Neural cell (in vitro differentiated cells): ENCODE measurements around the gene PCCA. TPM values are rescaled to one million over a fixed set of nuclear protein-coding genes. Genes with fewer than 3 reads are reported as not detected.
A peak's percentile ranks its signal among the peaks of the same experiment; 100 is the strongest.

ENCODE experiments used
- H2AFZ ChIP-seq: fragments of 200-600, 300-800 bp; sonication (generic), shearing (Covaris generic); 2 replicates; pipeline ENCODE4 v1.6.0; 2014; ENCODE audit warnings: low read depth, mild to moderate bottlenecking, antibody characterized with exemption, low read length, moderate library complexity
- H3F3A ChIP-seq: fragments of 200-600 bp; shearing (Covaris generic); 2 replicates; pipeline ENCODE4 v1.6.1; 2016; ENCODE audit warnings: mild to moderate bottlenecking, moderate library complexity, mixed read lengths, antibody characterized with exemption, low read length; ENCODE audit not compliant: insufficient read depth, poor library complexity, severe bottlenecking
- H3K27ac ChIP-seq: fragments of 200-600, 300-800 bp; sonication (generic), shearing (Covaris generic); 2 replicates; pipeline ENCODE4 v1.5.1; 2014; ENCODE audit warnings: mild to moderate bottlenecking, low read length, moderate library complexity
- H3K27me3 ChIP-seq: fragments of 300-800, 200-600 bp; sonication (generic), shearing (Covaris generic); 2 replicates; pipeline ENCODE4 v1.6.0; 2014; ENCODE audit warnings: mild to moderate bottlenecking, low read depth, low read length, moderate library complexity; ENCODE audit not compliant: insufficient read depth
- H3K36me3 ChIP-seq: fragments of 300-800, 200-600 bp; sonication (generic), shearing (Covaris generic); 2 replicates; pipeline ENCODE4 v1.5.1; 2014; ENCODE audit warnings: mild to moderate bottlenecking, antibody characterized with exemption, low read length, moderate library complexity; ENCODE audit not compliant: insufficient read depth
- H3K4me2 ChIP-seq: fragments of 300-800, 200-600 bp; sonication (generic), shearing (Covaris generic); 2 replicates; pipeline ENCODE4 v1.6.0; 2014; ENCODE audit warnings: mild to moderate bottlenecking, low read length
- H3K4me3 ChIP-seq: fragments of 300-800, 200-600 bp; sonication (generic), shearing (Covaris generic); 2 replicates; pipeline ENCODE4 v1.5.1; 2014; ENCODE audit warnings: mild to moderate bottlenecking, low read length, moderate library complexity
- H3K79me2 ChIP-seq: fragments of 200-600 bp; shearing (Covaris generic); replicated peaks from 2 replicates; pipeline ENCODE4 v1.6.0; 2014; ENCODE audit warnings: mild to moderate bottlenecking, low read length, moderate library complexity; ENCODE audit not compliant: insufficient read depth
- H3K9ac ChIP-seq: fragments of 300-800, 200-600 bp; sonication (generic), shearing (Covaris generic); 2 replicates; pipeline ENCODE4 v1.6.1; 2016; ENCODE audit warnings: mild to moderate bottlenecking, low read length, mixed read lengths
- H3K9me2 ChIP-seq: fragments of 200-600 bp; shearing (Covaris generic); 2 replicates; pipeline ENCODE4 v1.6.1; 2016; ENCODE audit warnings: mild to moderate bottlenecking, low read length, mixed read lengths; ENCODE audit not compliant: insufficient read depth
- H3K9me3 ChIP-seq: fragments of 200-600, 300-800 bp; sonication (generic), shearing (Covaris generic); 2 replicates; pipeline ENCODE4 v1.6.1; 2016; ENCODE audit warnings: mild to moderate bottlenecking, mixed run types, low read length, moderate library complexity, mixed read lengths
- H4K20me1 ChIP-seq: fragments of 200-600 bp; shearing (Covaris generic); 2 replicates; pipeline ENCODE4 v1.6.1; 2016; ENCODE audit warnings: mild to moderate bottlenecking, mixed run types; ENCODE audit not compliant: insufficient read depth
- CTCF ChIP-seq: fragments of 450-650 bp; IDR thresholded peaks from 2 replicates; pipeline ENCODE4 v1.5.1; 2014; ENCODE audit warnings: antibody characterized with exemption, mild to moderate bottlenecking, moderate library complexity; ENCODE audit not compliant: poor library complexity, severe bottlenecking
- EP300 ChIP-seq: fragments of 450-650 bp; conservative IDR thresholded peaks from 2 replicates; pipeline ENCODE4 v1.6.1; 2014; ENCODE audit warnings: antibody characterized with exemption, mild to moderate bottlenecking, moderate library complexity; ENCODE audit not compliant: poor library complexity, severe bottlenecking
- EZH2 ChIP-seq: fragments of 200-600, 300-800 bp; shearing (Covaris generic), sonication (generic); IDR thresholded peaks from 2 replicates; pipeline ENCODE4 v1.6.1; 2014; ENCODE audit warnings: antibody characterized with exemption, low read length, borderline replicate concordance, mild to moderate bottlenecking; ENCODE audit not compliant: insufficient read depth, poor library complexity, severe bottlenecking
- MXI1 ChIP-seq: fragments of 450-650 bp; conservative IDR thresholded peaks from 2 replicates; pipeline ENCODE4 v1.6.1; 2014; ENCODE audit warnings: antibody characterized with exemption, mild to moderate bottlenecking; ENCODE audit not compliant: poor library complexity, severe bottlenecking
- POLR2AphosphoS5 ChIP-seq: IDR thresholded peaks from 2 replicates; pipeline ENCODE4 v1.6.1; 2012
- RAD21 ChIP-seq: fragments of 450-650 bp; conservative IDR thresholded peaks from 2 replicates; pipeline ENCODE4 v1.6.1; 2014; ENCODE audit warnings: antibody characterized with exemption, mild to moderate bottlenecking, moderate library complexity
- REST ChIP-seq: IDR thresholded peaks from 2 replicates; pipeline ENCODE4 v1.6.1; 2012; ENCODE audit warnings: borderline replicate concordance
- SMC3 ChIP-seq: fragments of 450-650 bp; conservative IDR thresholded peaks from 2 replicates; pipeline ENCODE4 v1.6.1; 2014; ENCODE audit warnings: antibody characterized with exemption, mild to moderate bottlenecking, moderate library complexity; ENCODE audit not compliant: poor library complexity
- TAF1 ChIP-seq: IDR thresholded peaks from 2 replicates; pipeline ENCODE4 v1.6.1; 2012; ENCODE audit warnings: low read depth
- polyA plus RNA-seq: library from polyadenylated mRNA; depleted of rRNA; stranded (reverse); fragments of >200 nt; gene quantifications from 2 replicates; pipeline ENCODE4 v1.2.3, GENCODE V29; 2014

PCCA gene
- polyA plus RNA-seq, 1 donor from 2014 or later = 17.0 TPM

- TF ChIP-seq CTCF (peak; percentile 97), EP300 (no peak), SMC3 (peak; percentile 93), REST (no peak), EZH2 (no peak), TAF1 (no peak), POLR2AphosphoS5 (no peak), RAD21 (peak; percentile 98), MXI1 (no peak)
- Histone ChIP-seq H3K9me3 (no peaks in the 10 kb centered on the region), H3K79me2 (peaks cover 4% of the 10 kb centered on the region), H3F3A (no peaks in the 10 kb centered on the region), H3K9me2 (no peaks in the 10 kb centered on the region), H3K27ac (no peak overlapping the region), H3K4me2 (no peak overlapping the region), H4K20me1 (no peaks in the 10 kb centered on the region), H2AFZ (no peak overlapping the region), H3K36me3 (no peaks in the 10 kb centered on the region), H3K4me3 (peak overlapping the region; percentile 20), H3K9ac (no peak overlapping the region), H3K27me3 (no peaks in the 10 kb centered on the region)
Measured at GRCh38 chr13:100514788-100515409, 426.0 kb downstream of the PCCA start.

GRCh38 chr13:100515410-100515800 is 426.5 kb downstream of the PCCA start:
- H3K4me2 ChIP-seq = no peak overlapping the region
- no peaks in the 10 kb centered on the region for H3F3A ChIP-seq
- H3K4me3 ChIP-seq = no peak overlapping the region
- H3K9ac ChIP-seq = no peak overlapping the region
- H2AFZ ChIP-seq = no peak overlapping the region
- peaks cover 4% of the 10 kb centered on the region for H3K79me2 ChIP-seq
- TF ChIP-seq TAF1 (no peak), POLR2AphosphoS5 (no peak), SMC3 (no peak), MXI1 (no peak), REST (no peak), EZH2 (no peak), CTCF (no peak)
- no peaks in the 10 kb centered on the region for H4K20me1 ChIP-seq
- H3K27ac ChIP-seq = no peak overlapping the region
- H3K36me3 ChIP-seq = no peaks in the 10 kb centered on the region
- no peaks in the 10 kb centered on the region for H3K9me2 ChIP-seq
- H3K27me3 ChIP-seq = no peaks in the 10 kb centered on the region
- H3K9me3 ChIP-seq = no peaks in the 10 kb centered on the region
